Endothelial cell of umbilical vein (primary cell): ENCODE measurements around the gene SMIM33. TPM values are rescaled to one million over a fixed set of nuclear protein-coding genes. Genes with fewer than 3 reads are reported as not detected.

Source experiments
- BruUV-seq: library from RNA; stranded (reverse); fragments of 400-500 nt; replicated peaks from 2 replicates; lab custom pipeline; 2021; lab: Mats Ljungman, UMichigan
- CTCF ChIA-PET: fragments of 300-600, 350-600 bp; sonication (Branson Sonifier 250); formaldehyde crosslinking; loops from one replicate; lab custom pipeline; 2021; ENCODE audit warnings: antibody characterized with exemption, inconsistent platforms; lab: Charles Lee
- POLR2A ChIA-PET: fragments of 300-600, 350-600 bp; sonication (Branson Sonifier 250); formaldehyde crosslinking; loops from one replicate; lab custom pipeline; 2021; ENCODE audit warnings: antibody characterized with exemption, inconsistent platforms; lab: Charles Lee
- DNase-seq: peaks from one replicate; pipeline ENCODE4 v3.0.0-alpha.2; 2011; ENCODE audit warnings: low read depth, low spot score
- FAIRE-seq: peaks from 2 replicates; lab custom pipeline; 2011; peaks lifted over from hg19 to GRCh38; lab: Jason Lieb, UNC
- H2AFZ ChIP-seq: 2 replicates; pipeline ENCODE4 v1.6.0; 2012; ENCODE audit warnings: low read depth, low read length, control low read depth, inconsistent platforms
- H3K27ac ChIP-seq: 2 replicates; pipeline ENCODE4 v1.5.1; 2011; ENCODE audit warnings: low read depth, mild to moderate bottlenecking, control low read depth, low read length, moderate library complexity; ENCODE audit not compliant: insufficient read depth
- H3K27me3 ChIP-seq, 2 experiments: 2 replicates each; pipeline versions ENCODE4 v1.6.0 to v1.6.1; 2011; ENCODE audit warnings: low read length in 2 of 2, mixed read lengths in 1 of 2; ENCODE audit not compliant: control insufficient read depth in 2 of 2, insufficient read depth in 2 of 2
- H3K36me3 ChIP-seq, 2 experiments: 2 replicates in 1 of 2; 3 replicates in 1 of 2; pipeline ENCODE4 v1.5.1; 2011; ENCODE audit warnings: low read length in 2 of 2, mild to moderate bottlenecking in 1 of 2, moderate library complexity in 1 of 2; ENCODE audit not compliant: control insufficient read depth in 2 of 2, insufficient read depth in 2 of 2; ENCODE audit errors: extremely low read depth in 1 of 2
- H3K4me1 ChIP-seq: 3 replicates; pipeline ENCODE4 v1.5.1; 2011; ENCODE audit warnings: mild to moderate bottlenecking, low read length; ENCODE audit not compliant: control insufficient read depth, insufficient read depth; ENCODE audit errors: extremely low read depth
- H3K4me2 ChIP-seq: 2 replicates; pipeline ENCODE4 v1.6.1; 2011; ENCODE audit warnings: low read length, control low read depth, mixed read lengths; ENCODE audit not compliant: insufficient read depth
- H3K4me3 ChIP-seq, 3 experiments: fragments of 200-600 bp in 1 of 3; sonication (generic), shearing (Covaris generic) in 1 of 3; replicated peaks in 1 of 3; 2 replicates each; pipeline ENCODE4 v1.5.1; 2011 to 2016; ENCODE audit warnings: control low read depth in 3 of 3, low read length in 3 of 3, mild to moderate bottlenecking in 2 of 3, inconsistent platforms in 1 of 3, low read depth in 1 of 3, moderate library complexity in 1 of 3; ENCODE audit not compliant: insufficient read depth in 1 of 3
- H3K79me2 ChIP-seq: 2 replicates; pipeline ENCODE4 v1.6.0; 2012; ENCODE audit warnings: low read length, inconsistent platforms; ENCODE audit not compliant: control insufficient read depth, insufficient read depth
- H3K9ac ChIP-seq: replicated peaks from 2 replicates; pipeline ENCODE3; 2011; ENCODE audit warnings: low read length, control low read depth; ENCODE audit not compliant: insufficient read depth; ENCODE audit errors: extremely low read depth
- H3K9me1 ChIP-seq: replicated peaks from 3 replicates; pipeline ENCODE4 v1.6.0; 2011; ENCODE audit warnings: mild to moderate bottlenecking, low read length; ENCODE audit not compliant: control insufficient read depth, insufficient read depth; ENCODE audit errors: extremely low read depth
- H3K9me3 ChIP-seq: replicated peaks from 2 replicates; pipeline ENCODE4 v1.5.1; 2012; ENCODE audit warnings: low read length, inconsistent platforms; ENCODE audit not compliant: control insufficient read depth, insufficient read depth
- H4K20me1 ChIP-seq: replicated peaks from 2 replicates; pipeline ENCODE3; 2011; ENCODE audit warnings: mild to moderate bottlenecking, low read length; ENCODE audit not compliant: control insufficient read depth, insufficient read depth; ENCODE audit errors: extremely low read depth
- EZH2 ChIP-seq: IDR thresholded peaks from 2 replicates; pipeline ENCODE4 v1.6.1; 2012; ENCODE audit warnings: borderline replicate concordance, low read depth, mild to moderate bottlenecking, moderate library complexity, low read length, inconsistent platforms; ENCODE audit not compliant: severe bottlenecking
- FOS ChIP-seq: IDR thresholded peaks from 2 replicates; pipeline ENCODE4 v1.6.1; 2011; ENCODE audit warnings: mild to moderate bottlenecking, low read length, moderate library complexity, borderline replicate concordance; ENCODE audit not compliant: insufficient read depth
- GATA2 ChIP-seq: IDR thresholded peaks from 2 replicates; pipeline ENCODE4 v1.7.0; 2011; ENCODE audit warnings: low read depth, mild to moderate bottlenecking, moderate library complexity, mixed read lengths, low read length; ENCODE audit not compliant: insufficient read length, insufficient read depth
- JUN ChIP-seq: IDR thresholded peaks from 2 replicates; pipeline ENCODE4 v1.6.1; 2011; ENCODE audit warnings: borderline replicate concordance, low read depth; ENCODE audit not compliant: insufficient read length, insufficient read depth
- MYC ChIP-seq: IDR thresholded peaks from one replicate; pipeline ENCODE4 v1.6.1; 2011; ENCODE audit warnings: mild to moderate bottlenecking, low read depth, low read length
- POLR2A ChIP-seq: IDR thresholded peaks from 2 replicates; pipeline ENCODE4 v1.6.1; 2012; ENCODE audit warnings: low read depth, mild to moderate bottlenecking, control low read depth, low read length
- POLR2AphosphoS5 ChIP-seq: IDR thresholded peaks from 2 replicates; pipeline ENCODE4 v1.6.1; 2012; ENCODE audit warnings: low read depth, mild to moderate bottlenecking, control low read depth, low read length, moderate library complexity; ENCODE audit not compliant: insufficient read depth
- dilution Hi-C: fragments of 300-500 bp; cut with MboI; formaldehyde crosslinking; loops from one replicate; pipeline ENCODE4 v1.15.0; 2019; ENCODE audit warnings: low sequenced_read_pairs; ENCODE audit not compliant: extremely low pct_ligation_motif_present
- intact Hi-C: fragments of 100-400 bp; cut with micrococcal nuclease; formaldehyde crosslinking; loops from one replicate; pipeline ENCODE4 v1.10.0; 2022
- polyA plus RNA-seq, 4 experiments: library from polyadenylated mRNA; depleted of rRNA in 3 of 4; stranded (reverse) in 3 of 4; unstranded in 1 of 4; fragments of >200 nt; gene quantifications; 2 replicates each; pipeline versions ENCODE4 v1.2.1 to v1.2.3, GENCODE V29; 2011 to 2012; ENCODE audit warnings: missing spikeins in 1 of 4
- total RNA-seq: library from RNA; stranded (reverse); gene quantifications from 2 replicates; pipeline ENCODE4 v1.2.3, GENCODE V29; 2021
- TF ChIP-seq, protein P1 (sequence below), 2 donors: IDR thresholded peaks; 1 replicate in 1 of 2; 2 replicates in 1 of 2; pipeline ENCODE4 v1.5.1; 2011; ENCODE audit warnings: low read length in 2 of 2, mild to moderate bottlenecking in 2 of 2, moderate library complexity in 2 of 2, control low read depth in 1 of 2, inconsistent platforms in 1 of 2, low read depth in 1 of 2; ENCODE audit not compliant: insufficient read depth in 1 of 2; ENCODE audit errors: extremely low read depth in 1 of 2
- TF ChIP-seq, protein P2 (sequence below): IDR thresholded peaks from 2 replicates; pipeline ENCODE4 v1.6.1; 2011; ENCODE audit not compliant: insufficient read depth, insufficient read length

The SMIM33 gene
- total and polyA plus RNA-seq, 2 donors (not counting 3 experiments of a cell fraction or from before 2014, with no cell fraction given): not detected

DNA sequence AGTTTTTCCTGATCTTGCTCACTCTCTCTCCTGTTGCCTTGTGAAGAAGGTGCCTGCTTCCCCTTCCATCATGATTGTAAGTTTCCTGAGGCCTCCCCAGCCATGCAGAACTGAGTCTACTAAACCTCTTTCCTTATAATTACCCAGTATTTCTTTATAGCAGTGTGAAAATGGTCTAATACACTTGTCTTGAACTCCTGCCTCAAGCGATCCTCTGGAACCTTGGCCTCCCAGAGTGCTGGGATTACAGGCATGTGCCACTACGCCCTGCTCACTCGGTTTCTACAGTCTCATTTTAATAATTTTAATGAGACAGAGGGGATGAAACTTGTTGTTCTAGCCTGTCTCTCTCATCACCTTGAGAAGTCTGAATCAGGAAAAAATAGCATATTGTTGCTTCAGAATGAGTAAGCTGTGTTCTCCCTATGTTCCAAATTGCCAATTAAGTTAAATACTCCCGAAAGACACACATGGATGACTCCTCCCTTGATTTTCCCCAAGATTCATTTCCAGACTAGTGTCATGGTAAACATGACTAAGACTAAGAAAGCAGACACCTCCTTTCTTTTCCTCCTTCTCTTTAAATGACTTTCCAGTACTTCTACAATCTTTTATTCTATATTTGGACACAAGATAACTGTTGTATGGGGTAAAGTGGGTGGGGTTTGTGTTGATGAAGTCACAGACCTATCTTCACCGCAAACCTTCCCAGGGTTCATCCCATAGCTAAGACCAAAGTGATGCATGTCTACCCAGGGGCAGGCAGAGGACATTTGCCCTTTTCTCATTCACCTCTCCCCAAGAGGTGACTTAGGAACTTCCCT lies 23.6 kb upstream of the SMIM33 start:
- CTCF ChIA-PET: interaction anchor here (0.8 to 3.6 kb wide), 4 partner anchors 25 to 66 kb away, joined by 3 to 44 read pairs (median 8); no protein-coding TSS in a partner anchor
- intact Hi-C loops: no loop called here
- FAIRE-seq: no peak
- Histone ChIP-seq H3K4me3 (no peak overlapping the region), H3K4me2 (no peak overlapping the region), H3K9me3 (no peaks in the 10 kb centered on the region), H3K36me3 (peaks cover 33 to 38% of the 10 kb centered on the region in 2 experiments), H4K20me1 (no peaks in the 10 kb centered on the region), H3K4me1 (peaks cover 58% of the 10 kb centered on the region), H3K9ac (no peak overlapping the region), H3K79me2 (peaks cover 8% of the 10 kb centered on the region), H2AFZ (no peak overlapping the region), H3K27ac (peak overlapping the region; percentile 32), H3K27me3 (no peaks in the 10 kb centered on the region), H3K9me1 (no peaks in the 10 kb centered on the region)
- no TSS peak for BruUV-seq
- TF ChIP-seq JUN (no peak), FOS (no peak), POLR2AphosphoS5 (no peak), POLR2A (no peak), EZH2 (no peak), MYC (no peak), GATA2 (no peak)
- TF ChIP-seq, protein P1, sequence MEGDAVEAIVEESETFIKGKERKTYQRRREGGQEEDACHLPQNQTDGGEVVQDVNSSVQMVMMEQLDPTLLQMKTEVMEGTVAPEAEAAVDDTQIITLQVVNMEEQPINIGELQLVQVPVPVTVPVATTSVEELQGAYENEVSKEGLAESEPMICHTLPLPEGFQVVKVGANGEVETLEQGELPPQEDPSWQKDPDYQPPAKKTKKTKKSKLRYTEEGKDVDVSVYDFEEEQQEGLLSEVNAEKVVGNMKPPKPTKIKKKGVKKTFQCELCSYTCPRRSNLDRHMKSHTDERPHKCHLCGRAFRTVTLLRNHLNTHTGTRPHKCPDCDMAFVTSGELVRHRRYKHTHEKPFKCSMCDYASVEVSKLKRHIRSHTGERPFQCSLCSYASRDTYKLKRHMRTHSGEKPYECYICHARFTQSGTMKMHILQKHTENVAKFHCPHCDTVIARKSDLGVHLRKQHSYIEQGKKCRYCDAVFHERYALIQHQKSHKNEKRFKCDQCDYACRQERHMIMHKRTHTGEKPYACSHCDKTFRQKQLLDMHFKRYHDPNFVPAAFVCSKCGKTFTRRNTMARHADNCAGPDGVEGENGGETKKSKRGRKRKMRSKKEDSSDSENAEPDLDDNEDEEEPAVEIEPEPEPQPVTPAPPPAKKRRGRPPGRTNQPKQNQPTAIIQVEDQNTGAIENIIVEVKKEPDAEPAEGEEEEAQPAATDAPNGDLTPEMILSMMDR (IDR thresholded peaks at IDR 0.05; ENCODE audit: extremely low read depth in 1 of 2, insufficient read depth in 1 of 2, low read depth in 1 of 2, low read length in 2 of 2): no peak
- TF ChIP-seq, protein P2, sequence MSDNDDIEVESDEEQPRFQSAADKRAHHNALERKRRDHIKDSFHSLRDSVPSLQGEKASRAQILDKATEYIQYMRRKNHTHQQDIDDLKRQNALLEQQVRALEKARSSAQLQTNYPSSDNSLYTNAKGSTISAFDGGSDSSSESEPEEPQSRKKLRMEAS: no peak
- dilution Hi-C loops: no loop called here
- peak; percentile 15 for DNase-seq
- POLR2A ChIA-PET: interaction anchor here (0.7 kb wide), 1 partner anchor 14 kb away, joined by 5 read pairs; no protein-coding TSS in a partner anchor
